Right atrium auricular region (tissue), 2 donors: ENCODE data around the gene PRRX2. TPM values are rescaled to one million over a fixed set of nuclear protein-coding genes. Genes with fewer than 3 reads are reported as not detected.

Experiments
- DNase-seq: peaks from one replicate; pipeline ENCODE4 v3.0.0-alpha.2; 2019; ENCODE audit warnings: low spot score
- H3K27ac ChIP-seq, 2 donors: fragments of 200-600 bp; sonication (generic); 1 replicate in 1 of 2; 2 replicates in 1 of 2; pipeline ENCODE4 v1.5.1; 2016 to 2019
- H3K27me3 ChIP-seq, 2 donors: fragments of 200-600 bp; sonication (generic); one replicate each; pipeline versions ENCODE4 v1.5.1 to v1.6.0; 2017 to 2019
- H3K36me3 ChIP-seq: fragments of 200-600 bp; sonication (generic); one replicate; pipeline ENCODE4 v1.5.1; 2016
- H3K4me1 ChIP-seq, 2 donors: fragments of 200-600 bp; sonication (generic); one replicate each; pipeline versions ENCODE4 v1.5.1 to v1.6.0; 2017 to 2019
- H3K4me3 ChIP-seq, 2 donors: fragments of 200-600 bp; sonication (generic); 1 replicate in 1 of 2; 2 replicates in 1 of 2; pipeline ENCODE4 v1.5.1; 2017 to 2019; ENCODE audit warnings: mild to moderate bottlenecking in 1 of 2, moderate library complexity in 1 of 2
- H3K9me3 ChIP-seq, 2 donors: fragments of 200-600 bp; sonication (generic); one replicate each; pipeline ENCODE4 v1.5.1; 2019
- CTCF ChIP-seq, 2 donors: fragments of 200-600 bp; sonication (generic); IDR thresholded peaks; one replicate each; pipeline ENCODE4 v1.5.1; 2019; ENCODE audit warnings: antibody characterized with exemption in 2 of 2
- total RNA-seq, 2 donors: library from RNA; depleted of rRNA; stranded (reverse); fragments of >200 nt; gene quantifications; one replicate each; pipeline ENCODE4 v1.1.0, GENCODE V29; 2016

The PRRX2 gene
- total RNA-seq, 2 donors from 2014 or later = 1.1 to 6.9 TPM

- H3K36me3 ChIP-seq = no peaks in the 10 kb centered on the region
- no peak overlapping the region for H3K27ac ChIP-seq
- TF ChIP-seq CTCF (IDR thresholded peaks at IDR 0.05) = no peak
- no peak for DNase-seq
- H3K9me3 ChIP-seq = no peaks in the 10 kb centered on the region
- no peaks in the 10 kb centered on the region for H3K27me3 ChIP-seq
- peaks cover 0 to 7% of the 10 kb centered on the region in 2 donors for H3K4me1 ChIP-seq
- no peak overlapping the region for H3K4me3 ChIP-seq
Observed at GRCh38 chr9:129720865-129721545, 55.6 kb downstream of the PRRX2 start.

- H3K36me3 ChIP-seq = no peaks in the 10 kb centered on the region
- no peaks in the 10 kb centered on the region for H3K9me3 ChIP-seq
- H3K4me3 ChIP-seq = no peak overlapping the region
- no peak for DNase-seq
- peaks cover 0 to 16% of the 10 kb centered on the region in 2 donors for H3K4me1 ChIP-seq
- H3K27ac ChIP-seq = no peak overlapping the region
- H3K27me3 ChIP-seq = no peaks in the 10 kb centered on the region
- TF ChIP-seq CTCF (IDR thresholded peaks at IDR 0.05) = no peak
Observed at GRCh38 chr9:129722913-129723312, 57.5 kb downstream of the PRRX2 start.

GRCh38 chr9:129724456-129725190, 59.2 kb downstream of the PRRX2 start:
- Histone ChIP-seq H3K4me1 (peaks cover 0 to 16% of the 10 kb centered on the region in 2 donors), H3K27me3 (no peaks in the 10 kb centered on the region), H3K4me3 (no peak overlapping the region), H3K9me3 (no peaks in the 10 kb centered on the region), H3K36me3 (no peaks in the 10 kb centered on the region), H3K27ac (no peak overlapping the region)
- no peak for DNase-seq
- TF ChIP-seq CTCF (IDR thresholded peaks at IDR 0.05) = no peak

GRCh38 chr9:129725795-129726251, 60.4 kb downstream of the PRRX2 start:
- peak overlapping the region in 1 of 2 donors; percentile 5 for H3K27ac ChIP-seq
- no peak for TF ChIP-seq CTCF (IDR thresholded peaks at IDR 0.05)
- DNase-seq = no peak
- no peaks in the 10 kb centered on the region for H3K36me3 ChIP-seq
- H3K4me3 ChIP-seq = no peak overlapping the region
- H3K9me3 ChIP-seq = no peaks in the 10 kb centered on the region
- no peaks in the 10 kb centered on the region for H3K27me3 ChIP-seq
- peaks cover 0 to 16% of the 10 kb centered on the region in 2 donors for H3K4me1 ChIP-seq

- Histone ChIP-seq H3K4me3 (no peak overlapping the region), H3K27me3 (no peaks in the 10 kb centered on the region), H3K36me3 (no peaks in the 10 kb centered on the region), H3K4me1 (peaks cover 0 to 16% of the 10 kb centered on the region in 2 donors), H3K27ac (no peak overlapping the region), H3K9me3 (no peaks in the 10 kb centered on the region)
- TF ChIP-seq CTCF (IDR thresholded peaks at IDR 0.05) = peak; percentile 81 to 94
- peak; percentile 77 for DNase-seq
Observed at GRCh38 chr9:129726322-129727160, 61.1 kb downstream of the PRRX2 start.
